ENCODE results near the gene SESN3. TPM values are rescaled to one million over a fixed set of nuclear protein-coding genes. Genes with fewer than 3 reads are reported as not detected.

Gene SESN3
- total RNA-seq, 1 donor from 2014 or later: 28.2 TPM

DNA sequence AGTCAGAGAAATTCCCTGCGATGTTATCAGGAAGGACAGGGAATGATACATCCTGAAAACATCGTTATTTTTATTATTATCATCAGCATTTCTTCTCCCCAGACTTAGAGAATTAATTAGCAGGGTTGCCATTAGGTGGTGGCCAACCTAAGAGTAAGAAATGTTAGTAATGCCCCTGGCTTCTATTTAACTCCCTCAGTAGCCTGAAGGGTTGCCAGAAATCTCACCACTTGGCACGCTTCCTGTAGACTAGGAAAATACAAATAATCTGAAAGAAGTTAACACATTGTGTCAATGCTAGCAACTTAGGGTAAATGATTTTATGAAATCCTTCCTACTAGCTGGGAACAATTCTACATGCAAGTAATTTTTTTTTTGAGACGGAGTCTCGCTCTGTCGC, 95.8 kb downstream of the SESN3 start:
- no peaks in the 10 kb centered on the region for H3K36me3 ChIP-seq
- H3K4me3 ChIP-seq: no peak overlapping the region
- H3K9me3 ChIP-seq: no peaks in the 10 kb centered on the region
- TF ChIP-seq POLR2A (IDR thresholded peaks at IDR 0.05) (no peak), POLR2AphosphoS5 (IDR thresholded peaks at IDR 0.05; ENCODE audit: insufficient read depth in 1 of 2, low read depth in 1 of 2) (no peak)
- TF ChIP-seq, protein P1, sequence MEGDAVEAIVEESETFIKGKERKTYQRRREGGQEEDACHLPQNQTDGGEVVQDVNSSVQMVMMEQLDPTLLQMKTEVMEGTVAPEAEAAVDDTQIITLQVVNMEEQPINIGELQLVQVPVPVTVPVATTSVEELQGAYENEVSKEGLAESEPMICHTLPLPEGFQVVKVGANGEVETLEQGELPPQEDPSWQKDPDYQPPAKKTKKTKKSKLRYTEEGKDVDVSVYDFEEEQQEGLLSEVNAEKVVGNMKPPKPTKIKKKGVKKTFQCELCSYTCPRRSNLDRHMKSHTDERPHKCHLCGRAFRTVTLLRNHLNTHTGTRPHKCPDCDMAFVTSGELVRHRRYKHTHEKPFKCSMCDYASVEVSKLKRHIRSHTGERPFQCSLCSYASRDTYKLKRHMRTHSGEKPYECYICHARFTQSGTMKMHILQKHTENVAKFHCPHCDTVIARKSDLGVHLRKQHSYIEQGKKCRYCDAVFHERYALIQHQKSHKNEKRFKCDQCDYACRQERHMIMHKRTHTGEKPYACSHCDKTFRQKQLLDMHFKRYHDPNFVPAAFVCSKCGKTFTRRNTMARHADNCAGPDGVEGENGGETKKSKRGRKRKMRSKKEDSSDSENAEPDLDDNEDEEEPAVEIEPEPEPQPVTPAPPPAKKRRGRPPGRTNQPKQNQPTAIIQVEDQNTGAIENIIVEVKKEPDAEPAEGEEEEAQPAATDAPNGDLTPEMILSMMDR (IDR thresholded peaks at IDR 0.05): no peak
- intact Hi-C loops (cut with DNase I): no loop called here
- peaks cover 19% of the 10 kb centered on the region for H3K4me1 ChIP-seq
- no peak for DNase-seq (ENCODE audit: extremely low spot score in 2 of 2)
- H3K27me3 ChIP-seq: no peaks in the 10 kb centered on the region
- H3K27ac ChIP-seq: peak overlapping the region; percentile 1

DNA sequence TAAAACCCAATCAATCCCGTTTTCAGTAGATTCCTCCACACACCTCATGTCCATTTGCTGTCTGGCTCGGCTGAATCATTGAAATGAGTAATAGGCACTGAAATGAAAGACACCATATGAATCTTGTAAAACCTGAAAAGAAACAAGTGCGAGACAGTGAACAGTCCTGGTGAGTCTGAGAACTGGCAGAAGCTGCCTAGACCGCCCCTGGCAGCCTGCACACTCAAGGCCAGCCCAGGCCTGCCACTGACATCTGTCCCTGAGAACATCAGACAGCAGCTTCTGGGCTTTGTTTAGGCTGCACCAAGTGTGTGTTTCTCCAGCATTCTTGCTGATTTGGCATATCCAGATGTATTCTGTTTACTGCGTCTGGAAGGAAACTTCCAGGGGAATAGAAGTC, 96.5 kb downstream of the SESN3 start:
- peak overlapping the region; percentile 1 for H3K27ac ChIP-seq
- intact Hi-C loops (cut with DNase I): no loop called here
- H3K36me3 ChIP-seq: peaks cover 0 to 3% of the 10 kb centered on the region in 2 donors
- no peaks in the 10 kb centered on the region for H3K9me3 ChIP-seq
- no peaks in the 10 kb centered on the region for H3K27me3 ChIP-seq
- no peak for DNase-seq (ENCODE audit: extremely low spot score in 2 of 2)
- peak; percentile 56 to 71 for TF ChIP-seq POLR2AphosphoS5 (IDR thresholded peaks at IDR 0.05; ENCODE audit: insufficient read depth in 1 of 2, low read depth in 1 of 2)
- TF ChIP-seq, protein P1 (IDR thresholded peaks at IDR 0.05): no peak
- no peak for TF ChIP-seq POLR2A (IDR thresholded peaks at IDR 0.05)
- no peak overlapping the region for H3K4me3 ChIP-seq
- H3K4me1 ChIP-seq: peaks cover 19% of the 10 kb centered on the region

DNA sequence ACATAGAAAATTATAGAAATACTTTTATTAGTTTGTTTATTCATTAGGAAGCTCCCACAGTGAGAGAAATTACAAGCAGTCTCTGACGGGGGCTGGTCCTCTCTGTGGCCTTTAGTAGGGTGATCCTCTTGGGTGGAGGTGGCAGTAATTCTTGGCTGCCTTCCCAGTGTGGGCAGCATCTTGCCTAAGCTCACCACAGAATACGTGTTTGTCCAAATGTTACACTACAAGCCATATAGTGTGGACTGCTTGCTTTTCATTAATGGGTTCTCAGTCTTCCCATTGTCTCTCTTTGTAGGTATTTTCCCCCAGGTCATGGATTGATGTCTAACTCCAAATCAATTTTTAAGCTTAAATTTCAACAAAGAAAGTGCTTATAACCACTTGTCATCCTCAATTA, 98.0 kb downstream of the SESN3 start:
- Histone ChIP-seq H3K36me3 (peaks cover 0 to 16% of the 10 kb centered on the region in 2 donors), H3K27ac (no peak overlapping the region), H3K9me3 (no peaks in the 10 kb centered on the region), H3K4me3 (no peak overlapping the region), H3K27me3 (no peaks in the 10 kb centered on the region), H3K4me1 (peaks cover 19% of the 10 kb centered on the region)
- no peak for DNase-seq (ENCODE audit: extremely low spot score in 2 of 2)
- intact Hi-C loops (cut with DNase I): no loop called here
- TF ChIP-seq, protein P1 (IDR thresholded peaks at IDR 0.05): no peak
- TF ChIP-seq POLR2AphosphoS5 (IDR thresholded peaks at IDR 0.05; ENCODE audit: insufficient read depth in 1 of 2, low read depth in 1 of 2) (no peak), POLR2A (IDR thresholded peaks at IDR 0.05) (no peak)

DNA sequence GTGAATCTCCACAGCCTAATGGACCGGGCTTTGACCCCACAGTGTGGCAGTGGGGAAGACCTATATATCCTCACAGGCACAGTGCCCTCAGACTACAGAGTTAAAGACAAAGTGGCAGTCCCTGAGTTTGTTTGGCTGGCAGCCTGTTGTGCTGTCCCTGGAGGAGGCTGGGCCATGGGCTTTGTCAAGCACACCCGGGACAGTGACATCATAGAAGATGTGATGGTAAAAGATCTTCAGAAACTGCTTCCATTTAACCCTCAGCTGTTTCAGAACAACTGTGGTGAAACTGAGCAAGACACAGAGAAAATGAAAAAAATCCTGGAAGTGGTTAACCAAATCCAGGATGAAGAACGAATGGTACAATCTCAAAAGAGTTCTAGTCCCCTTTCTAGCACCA, 102.4 kb downstream of the SESN3 start:
- DNase-seq (ENCODE audit: extremely low spot score in 2 of 2): no peak
- intact Hi-C loops (cut with DNase I): loop anchor here (5.0 kb wide), 1 partner anchor 956 kb away; no protein-coding TSS in a partner anchor
- Histone ChIP-seq H3K9me3 (no peaks in the 10 kb centered on the region), H3K27ac (no peak overlapping the region), H3K4me1 (peaks cover 6% of the 10 kb centered on the region), H3K27me3 (no peaks in the 10 kb centered on the region), H3K36me3 (peaks cover 0 to 16% of the 10 kb centered on the region in 2 donors), H3K4me3 (no peak overlapping the region)
- TF ChIP-seq POLR2AphosphoS5 (IDR thresholded peaks at IDR 0.05; ENCODE audit: insufficient read depth in 1 of 2, low read depth in 1 of 2): no peak
- TF ChIP-seq, protein P1 (IDR thresholded peaks at IDR 0.05): no peak

DNA sequence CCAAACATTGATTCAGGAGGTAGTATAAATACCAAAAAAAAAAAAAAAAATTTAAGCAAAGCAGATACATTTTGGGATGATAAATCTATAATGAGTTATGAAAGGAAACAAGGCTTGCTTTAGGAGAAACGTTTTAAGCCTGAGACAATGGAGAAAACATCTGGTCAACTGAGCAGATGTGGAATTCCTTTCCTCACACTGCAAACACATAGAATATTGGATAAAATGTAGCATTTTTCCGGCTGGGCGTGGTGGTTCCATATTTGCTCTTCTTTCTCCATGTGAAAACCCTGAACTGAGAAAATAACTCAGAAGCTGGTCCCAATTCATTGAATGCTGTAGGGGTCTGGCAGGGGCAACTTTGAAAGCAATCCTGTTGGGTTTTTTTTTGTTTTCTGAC, 107.4 kb downstream of the SESN3 start:
- DNase-seq (ENCODE audit: extremely low spot score in 2 of 2): no peak
- TF ChIP-seq, protein P1 (IDR thresholded peaks at IDR 0.05): no peak
- TF ChIP-seq POLR2AphosphoS5 (IDR thresholded peaks at IDR 0.05; ENCODE audit: insufficient read depth in 1 of 2, low read depth in 1 of 2) (no peak), POLR2A (IDR thresholded peaks at IDR 0.05) (no peak)
- intact Hi-C loops (cut with DNase I): no loop called here
- peaks cover 0 to 3% of the 10 kb centered on the region in 2 donors for H3K36me3 ChIP-seq
- H3K27ac ChIP-seq: no peak overlapping the region
- H3K27me3 ChIP-seq: no peaks in the 10 kb centered on the region
- H3K9me3 ChIP-seq: no peaks in the 10 kb centered on the region
- H3K4me1 ChIP-seq: peaks cover 17% of the 10 kb centered on the region
- H3K4me3 ChIP-seq: no peak overlapping the region

Data from vagina (tissue), 2 donors.